OCI-LY7 (cell line): Measurements from ENCODE around the gene CREB5.

Experiments used
- EZH2phosphoT487 ChIP-seq: fragments of 200-600 bp; sonication (generic); IDR thresholded peaks from 2 replicates; pipeline ENCODE4 v1.6.1; 2018; ENCODE audit warnings: low read depth, borderline replicate concordance, mild to moderate bottlenecking, mixed run types, antibody characterized with exemption, low read length, moderate library complexity, mixed read lengths
- TF ChIP-seq, protein P1 (sequence below): fragments of 200-600 bp; sonication (generic); conservative IDR thresholded peaks from 2 replicates; pipeline ENCODE4 v1.5.1; 2014; ENCODE audit warnings: mild to moderate bottlenecking, antibody characterized with exemption, low read length, moderate library complexity, mixed read lengths

DNA sequence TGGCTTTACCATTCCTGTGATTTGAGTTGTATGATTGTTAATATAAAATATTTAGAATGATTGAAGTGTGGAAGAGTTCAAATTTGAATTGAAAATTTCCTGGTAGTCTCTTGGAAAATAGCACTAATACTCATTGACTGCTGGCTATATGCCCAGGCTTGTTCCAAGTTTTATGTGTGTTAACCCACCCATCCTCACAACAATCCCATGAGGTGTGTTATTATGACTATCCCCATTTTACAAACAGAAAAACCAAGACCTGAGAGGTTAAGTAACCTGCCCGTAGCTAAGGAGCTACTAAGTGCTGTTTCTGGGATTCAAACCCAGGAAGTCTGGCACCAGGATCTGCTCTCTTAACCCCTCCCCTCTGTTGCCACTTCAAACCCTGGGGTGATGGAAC is 213.9 kb downstream of the CREB5 start:
- TF ChIP-seq, protein P1, sequence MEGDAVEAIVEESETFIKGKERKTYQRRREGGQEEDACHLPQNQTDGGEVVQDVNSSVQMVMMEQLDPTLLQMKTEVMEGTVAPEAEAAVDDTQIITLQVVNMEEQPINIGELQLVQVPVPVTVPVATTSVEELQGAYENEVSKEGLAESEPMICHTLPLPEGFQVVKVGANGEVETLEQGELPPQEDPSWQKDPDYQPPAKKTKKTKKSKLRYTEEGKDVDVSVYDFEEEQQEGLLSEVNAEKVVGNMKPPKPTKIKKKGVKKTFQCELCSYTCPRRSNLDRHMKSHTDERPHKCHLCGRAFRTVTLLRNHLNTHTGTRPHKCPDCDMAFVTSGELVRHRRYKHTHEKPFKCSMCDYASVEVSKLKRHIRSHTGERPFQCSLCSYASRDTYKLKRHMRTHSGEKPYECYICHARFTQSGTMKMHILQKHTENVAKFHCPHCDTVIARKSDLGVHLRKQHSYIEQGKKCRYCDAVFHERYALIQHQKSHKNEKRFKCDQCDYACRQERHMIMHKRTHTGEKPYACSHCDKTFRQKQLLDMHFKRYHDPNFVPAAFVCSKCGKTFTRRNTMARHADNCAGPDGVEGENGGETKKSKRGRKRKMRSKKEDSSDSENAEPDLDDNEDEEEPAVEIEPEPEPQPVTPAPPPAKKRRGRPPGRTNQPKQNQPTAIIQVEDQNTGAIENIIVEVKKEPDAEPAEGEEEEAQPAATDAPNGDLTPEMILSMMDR: no peak
- no peak for TF ChIP-seq EZH2phosphoT487
